Astrocyte (in vitro differentiated cells and primary cell): Measurements from ENCODE around the gene DHTKD1.

Experiments
- CTCF ChIP-seq: IDR thresholded peaks from 2 replicates; pipeline ENCODE4 v1.5.1; 2011; ENCODE audit warnings: low read depth, mild to moderate bottlenecking, inconsistent platforms, low read length, moderate library complexity; ENCODE audit not compliant: insufficient read depth
- EZH2 ChIP-seq: IDR thresholded peaks from 2 replicates; pipeline ENCODE4 v1.6.1; 2012; ENCODE audit warnings: mild to moderate bottlenecking, low read length, inconsistent platforms; ENCODE audit not compliant: insufficient read depth

- TF ChIP-seq CTCF (no peak), EZH2 (no peak)
Measured at GRCh38 chr10:12081470-12081869, 12.7 kb downstream of the DHTKD1 start.
